Stimulated activated CD8-positive, alpha-beta memory T cell treated with anti-CD3 and anti-CD28 coated beads, Interleukin-7, amount 100 ng/mL, for 1 hour (primary cell): Measurements from ENCODE around the gene GP1BA.

Source experiments
- DNase-seq, 2 donors: peaks; one replicate each; pipeline ENCODE4 v3.0.0-alpha.2; 2020; ENCODE audit warnings: low read depth in 2 of 2

GP1BA gene

GRCh38 chr17:4938688-4939545, 6.8 kb downstream of the GP1BA start:
- no peak for DNase-seq

- no peak for DNase-seq
Observed at GRCh38 chr17:4939546-4939795, 7.4 kb downstream of the GP1BA start.

GRCh38 chr17:4939796-4940554, 7.9 kb downstream of the GP1BA start, which contains the start of the genes RNF167 and SLC25A11:
TSS of gene RNF167 (plus strand) at chr17:4940268. CDS start at chr17:4940910, 642 bp downstream.
TSS of gene SLC25A11 (minus strand) at chr17:4940046. CDS start at chr17:4939910, 136 bp downstream.
- DNase-seq, result peak; percentile 86 to 88

GRCh38 chr17:4940555-4941318, 8.7 kb downstream of the GP1BA start:
- no peak for DNase-seq

GRCh38 chr17:4941319-4941610, 9.2 kb downstream of the GP1BA start:
- no peak for DNase-seq

GRCh38 chr17:4942760-4943508, 10.9 kb downstream of the GP1BA start:
- DNase-seq, result no peak

- no peak for DNase-seq
Observed at GRCh38 chr17:4944163-4944553, 12.1 kb downstream of the GP1BA start.

- DNase-seq, result no peak
Observed at GRCh38 chr17:4944554-4945175, 12.6 kb downstream of the GP1BA start.

- DNase-seq, result peak in 1 of 2 donors; percentile 62
Observed at GRCh38 chr17:4945176-4945943, 13.3 kb downstream of the GP1BA start.

GRCh38 chr17:4945944-4946280, 13.8 kb downstream of the GP1BA start:
- DNase-seq, result no peak

GRCh38 chr17:4946312-4946976, 14.4 kb downstream of the GP1BA start:
- DNase-seq, result no peak

GRCh38 chr17:4947010-4947410, 14.9 kb downstream of the GP1BA start:
- DNase-seq, result no peak

- no peak for DNase-seq
Observed at GRCh38 chr17:4947411-4948165, 15.5 kb downstream of the GP1BA start.

GRCh38 chr17:4948166-4948930, 16.3 kb downstream of the GP1BA start, which contains the start of gene PFN1:
TSS of gene PFN1 (minus strand) at chr17:4948530. CDS start at chr17:4948394, 136 bp downstream.
- peak; percentile 77 to 81 for DNase-seq

GRCh38 chr17:4948931-4949320, 16.8 kb downstream of the GP1BA start:
- DNase-seq, result no peak

GRCh38 chr17:4949321-4950074, 17.4 kb downstream of the GP1BA start:
- DNase-seq, result no peak

- no peak for DNase-seq
Observed at GRCh38 chr17:4950075-4950745, 18.1 kb downstream of the GP1BA start.
